Stimulated activated CD8-positive, alpha-beta memory T cell treated with anti-CD3 and anti-CD28 coated beads, Interleukin-7, amount 100 ng/mL, for 24 hours (primary cell): ENCODE measurements around the gene MAP1LC3A.

Source experiments
- DNase-seq: peaks from one replicate; pipeline ENCODE4 v3.0.0-alpha.2; 2020; ENCODE audit warnings: low read depth

The MAP1LC3A gene

GRCh38 chr20:34549291-34549928 lies 9.1 kb upstream of the MAP1LC3A start:
- no peak for DNase-seq

- no peak for DNase-seq
These were observed 8.6 kb upstream of the MAP1LC3A start for GRCh38 chr20:34549929-34550305.

- no peak for DNase-seq
These were observed 5.9 kb upstream of the MAP1LC3A start for GRCh38 chr20:34552569-34552968.

GRCh38 chr20:34553366-34553867 lies 5.1 kb upstream of the MAP1LC3A start:
- no peak for DNase-seq

- no peak for DNase-seq
These were observed 590 bp upstream of the MAP1LC3A start for GRCh38 chr20:34557936-34558319.

- DNase-seq: no peak
These were observed 1.0 kb downstream of the MAP1LC3A start for GRCh38 chr20:34559311-34560140.

GRCh38 chr20:34560141-34560523 lies 1.6 kb downstream of the MAP1LC3A start:
- no peak for DNase-seq

- DNase-seq: no peak
These were observed 2.1 kb downstream of the MAP1LC3A start for GRCh38 chr20:34560614-34561013.

GRCh38 chr20:34561661-34562060 lies 3.1 kb downstream of the MAP1LC3A start:
- DNase-seq: no peak

- no peak for DNase-seq
These were observed 4.1 kb downstream of the MAP1LC3A start for GRCh38 chr20:34562641-34563040.

GRCh38 chr20:34564833-34565232 lies 6.3 kb downstream of the MAP1LC3A start:
- DNase-seq: no peak

GRCh38 chr20:34566978-34567891 lies 8.7 kb downstream of the MAP1LC3A start:
- no peak for DNase-seq

- no peak for DNase-seq
These were observed 9.7 kb downstream of the MAP1LC3A start for GRCh38 chr20:34567892-34568865.

GRCh38 chr20:34569598-34569997 lies 11.1 kb downstream of the MAP1LC3A start:
- DNase-seq: no peak

- no peak for DNase-seq
These were observed 12.4 kb downstream of the MAP1LC3A start for GRCh38 chr20:34570859-34571306.

GRCh38 chr20:34571753-34572152 lies 13.2 kb downstream of the MAP1LC3A start:
- DNase-seq: no peak

- DNase-seq: no peak
These were observed 15.2 kb downstream of the MAP1LC3A start for GRCh38 chr20:34573541-34574300.

- no peak for DNase-seq
These were observed 15.9 kb downstream of the MAP1LC3A start for GRCh38 chr20:34574426-34574825.

GRCh38 chr20:34574861-34575260 lies 16.3 kb downstream of the MAP1LC3A start:
- no peak for DNase-seq

- no peak for DNase-seq
These were observed 16.8 kb downstream of the MAP1LC3A start for GRCh38 chr20:34575271-34575670.
